Measurements from ENCODE around the gene TGFBR3.

The TGFBR3 gene

DNA sequence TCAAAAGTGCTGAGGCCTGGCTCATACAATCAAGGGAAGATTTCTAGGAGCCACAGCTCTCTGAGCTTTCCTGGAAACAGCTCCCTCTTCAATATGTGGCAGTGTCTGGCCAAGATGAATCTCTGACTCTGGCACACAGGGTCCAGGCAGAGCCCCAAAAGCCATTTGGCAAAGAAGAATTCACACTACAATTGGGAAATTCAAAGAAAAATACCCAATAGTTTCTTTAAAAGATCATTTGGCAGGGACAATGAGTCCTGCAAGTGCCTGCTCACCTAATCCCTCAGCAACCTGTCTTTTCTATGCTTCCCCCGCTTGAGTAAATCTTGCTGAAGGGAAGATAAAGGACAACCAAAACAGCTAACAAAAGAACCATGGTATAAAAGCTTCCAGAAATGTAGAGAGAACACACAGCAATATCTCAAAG lies 124.6 kb downstream of the TGFBR3 start:
- POLR2A ChIA-PET (ENCODE audit: low non-redundant PET), result no interaction called here
- no peak for DNase-seq (ENCODE audit: low spot score)
- H3K27ac ChIP-seq, result no peak overlapping the region
- CTCF ChIA-PET, result interaction anchor here (0.7 kb wide), 1 partner anchor 38 kb away, joined by 3 read pairs; no protein-coding TSS in a partner anchor
- TF ChIP-seq, protein P1, sequence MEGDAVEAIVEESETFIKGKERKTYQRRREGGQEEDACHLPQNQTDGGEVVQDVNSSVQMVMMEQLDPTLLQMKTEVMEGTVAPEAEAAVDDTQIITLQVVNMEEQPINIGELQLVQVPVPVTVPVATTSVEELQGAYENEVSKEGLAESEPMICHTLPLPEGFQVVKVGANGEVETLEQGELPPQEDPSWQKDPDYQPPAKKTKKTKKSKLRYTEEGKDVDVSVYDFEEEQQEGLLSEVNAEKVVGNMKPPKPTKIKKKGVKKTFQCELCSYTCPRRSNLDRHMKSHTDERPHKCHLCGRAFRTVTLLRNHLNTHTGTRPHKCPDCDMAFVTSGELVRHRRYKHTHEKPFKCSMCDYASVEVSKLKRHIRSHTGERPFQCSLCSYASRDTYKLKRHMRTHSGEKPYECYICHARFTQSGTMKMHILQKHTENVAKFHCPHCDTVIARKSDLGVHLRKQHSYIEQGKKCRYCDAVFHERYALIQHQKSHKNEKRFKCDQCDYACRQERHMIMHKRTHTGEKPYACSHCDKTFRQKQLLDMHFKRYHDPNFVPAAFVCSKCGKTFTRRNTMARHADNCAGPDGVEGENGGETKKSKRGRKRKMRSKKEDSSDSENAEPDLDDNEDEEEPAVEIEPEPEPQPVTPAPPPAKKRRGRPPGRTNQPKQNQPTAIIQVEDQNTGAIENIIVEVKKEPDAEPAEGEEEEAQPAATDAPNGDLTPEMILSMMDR (conservative IDR thresholded peaks at IDR 0.05; ENCODE audit: low read depth), result no peak

DNA sequence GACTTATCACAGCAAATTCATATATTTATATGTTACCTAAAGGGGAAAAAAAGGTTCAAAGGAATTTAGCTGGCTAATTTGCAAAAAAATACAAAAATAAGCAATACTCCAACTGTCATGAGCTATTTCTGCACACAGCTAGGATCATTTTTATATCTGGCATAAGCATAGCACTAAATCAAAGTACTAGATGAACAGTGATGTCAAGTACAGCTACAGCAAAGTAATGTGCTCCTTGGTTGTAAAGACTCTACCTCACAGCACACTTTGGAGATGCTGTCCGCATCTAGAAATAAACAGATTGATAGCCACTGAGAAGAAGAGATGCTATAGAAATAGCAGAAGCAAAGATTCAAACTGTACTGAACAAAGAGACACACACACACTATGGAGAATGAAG lies 125.4 kb downstream of the TGFBR3 start:
- POLR2A ChIA-PET (ENCODE audit: low non-redundant PET), result interaction anchor here (0.5 kb wide), 1 partner anchor 33 kb away, joined by 4 read pairs; no protein-coding TSS in a partner anchor
- no peak overlapping the region for H3K27ac ChIP-seq
- no peak for DNase-seq (ENCODE audit: low spot score)
- CTCF ChIA-PET, result interaction anchor here (1.0 kb wide), 1 partner anchor 9 kb away, joined by 4 read pairs; no protein-coding TSS in a partner anchor
- TF ChIP-seq, protein P1 (conservative IDR thresholded peaks at IDR 0.05; ENCODE audit: low read depth), result no peak

DNA sequence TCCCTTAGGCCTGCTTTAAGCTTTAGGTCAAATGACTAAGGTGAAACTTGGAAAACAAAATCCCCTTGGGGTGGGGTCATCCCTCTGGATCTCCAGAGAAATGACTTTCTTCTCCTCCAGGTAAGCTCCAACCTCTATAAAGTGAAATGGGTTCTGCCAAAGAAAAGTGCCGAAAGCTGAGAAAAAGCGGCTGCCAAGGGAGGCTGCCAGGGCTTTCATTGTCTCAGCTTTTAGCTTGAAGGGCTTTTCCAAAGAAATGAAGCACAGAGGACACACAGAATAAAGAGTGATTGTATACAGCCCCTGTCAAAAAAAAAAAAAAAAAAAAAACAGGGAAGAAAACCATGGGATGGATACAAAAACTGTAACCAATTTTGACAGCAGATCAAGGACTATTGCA lies 126.9 kb downstream of the TGFBR3 start:
- CTCF ChIA-PET, result no interaction called here
- POLR2A ChIA-PET (ENCODE audit: low non-redundant PET), result no interaction called here

DNA sequence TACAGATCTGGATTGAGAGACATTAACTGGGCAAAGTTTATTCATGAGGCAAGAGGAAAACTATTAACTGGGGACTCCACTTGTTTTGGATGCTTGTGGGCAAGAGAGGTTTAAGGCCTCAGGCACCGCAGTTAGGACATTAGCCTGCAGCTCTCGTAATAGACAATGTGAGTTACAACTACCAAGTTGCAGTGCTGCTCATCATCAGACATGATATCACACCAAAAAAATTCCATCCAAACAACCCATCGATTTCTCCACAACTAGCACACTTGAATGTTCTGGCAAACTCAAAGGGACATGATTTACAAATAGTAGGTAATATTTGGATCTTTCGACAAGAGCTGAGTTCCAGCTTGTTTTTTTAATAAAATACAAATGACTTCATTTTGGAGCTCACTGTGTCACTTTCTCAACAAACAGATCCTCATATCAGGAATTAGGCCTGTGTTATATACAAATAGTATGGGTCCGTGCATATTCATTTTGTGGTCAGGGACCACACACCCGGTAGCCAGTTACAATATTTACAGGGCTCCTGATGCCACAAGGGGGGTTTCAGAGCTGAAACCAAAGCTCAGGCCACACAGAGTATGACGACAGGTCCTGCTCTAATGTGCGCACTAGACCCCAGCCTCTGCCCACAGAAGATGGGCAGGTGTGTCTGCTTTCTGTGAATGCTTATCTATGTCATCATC lies 128.0 kb downstream of the TGFBR3 start:
- ChIA-PET CTCF (no interaction called here), POLR2A (ENCODE audit: low non-redundant PET) (no interaction called here)
- no peak for DNase-seq (ENCODE audit: low spot score)
- TF ChIP-seq, protein P1 (conservative IDR thresholded peaks at IDR 0.05; ENCODE audit: low read depth), result no peak
- no peak overlapping the region for H3K27ac ChIP-seq

More for the DNA sequence above, 126.9 kb downstream of the TGFBR3 start:
- TF ChIP-seq, protein P1 (conservative IDR thresholded peaks at IDR 0.05; ENCODE audit: low read depth), result no peak
- no peak for DNase-seq (ENCODE audit: low spot score)
- H3K27ac ChIP-seq, result no peak overlapping the region

DNA sequence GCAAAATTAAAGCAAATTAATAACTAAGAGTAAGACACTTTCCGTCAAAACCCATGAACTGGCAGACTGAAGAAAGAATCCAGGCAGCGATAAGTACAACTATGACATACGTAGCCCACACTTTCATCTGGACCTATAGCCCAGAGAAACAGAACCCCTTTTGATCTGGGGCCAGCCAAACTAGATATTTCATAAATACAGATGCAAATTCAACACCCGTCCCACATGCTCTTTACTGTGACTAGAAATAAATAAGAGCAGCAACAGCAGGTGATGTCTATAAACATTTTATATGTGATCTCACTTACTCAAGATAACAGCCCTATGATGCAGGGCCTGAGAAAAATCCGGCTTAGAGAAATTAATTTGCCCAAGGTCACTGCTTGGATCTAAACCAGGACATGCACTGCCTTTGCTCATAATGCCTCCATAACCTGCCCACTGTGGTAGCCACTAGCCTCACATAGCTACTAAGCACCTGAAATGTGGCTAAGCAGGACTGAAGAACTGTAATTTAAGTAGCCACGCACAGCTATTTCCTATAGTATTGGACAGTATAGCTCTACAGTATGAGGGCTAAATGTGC lies 130.2 kb downstream of the TGFBR3 start:
- CTCF ChIA-PET, result no interaction called here
- no peak for DNase-seq (ENCODE audit: low spot score)
- no peak overlapping the region for H3K27ac ChIP-seq
- POLR2A ChIA-PET (ENCODE audit: low non-redundant PET), result no interaction called here
- TF ChIP-seq, protein P1 (conservative IDR thresholded peaks at IDR 0.05; ENCODE audit: low read depth), result no peak

DNA sequence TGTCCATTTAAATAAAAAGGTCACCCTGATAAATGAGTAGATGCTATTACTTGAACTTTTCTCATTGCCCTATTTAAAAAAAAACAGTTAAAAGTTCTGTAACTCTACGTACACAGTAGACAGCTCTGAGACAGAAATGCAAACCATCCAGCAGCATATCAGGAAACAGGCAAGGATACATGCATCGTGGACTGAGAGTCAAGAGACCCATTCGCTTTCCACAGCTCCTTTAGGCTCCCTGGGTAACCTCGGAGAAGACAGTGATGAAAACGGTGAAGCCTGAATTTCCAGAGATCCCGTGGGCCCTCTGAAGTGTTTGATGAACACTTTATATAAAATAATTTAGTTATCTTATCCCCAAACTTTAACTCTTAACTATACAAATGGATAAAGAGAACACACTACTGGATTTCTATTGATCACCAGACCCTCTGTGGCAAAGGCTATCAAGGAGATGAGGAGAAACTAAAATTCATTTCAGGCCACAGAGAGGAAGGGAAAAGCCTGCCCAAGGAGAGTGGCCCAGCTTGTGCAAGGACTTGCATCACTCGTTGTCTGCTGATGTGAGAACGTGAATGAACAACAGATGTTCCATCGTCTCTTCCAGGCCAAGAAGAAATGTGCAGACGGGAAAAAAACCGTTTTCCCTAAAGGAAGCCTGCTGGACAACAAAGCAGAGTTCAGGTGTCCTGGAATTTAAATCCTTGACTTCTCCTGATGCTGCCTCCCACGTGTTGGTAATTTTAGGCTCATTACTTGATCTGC lies 131.0 kb downstream of the TGFBR3 start:
- POLR2A ChIA-PET (ENCODE audit: low non-redundant PET), result no interaction called here
- TF ChIP-seq, protein P1 (conservative IDR thresholded peaks at IDR 0.05; ENCODE audit: low read depth), result no peak
- DNase-seq (ENCODE audit: low spot score), result no peak
- CTCF ChIA-PET, result no interaction called here
- no peak overlapping the region for H3K27ac ChIP-seq

Measured in RWPE1 (cell line).